Left cardiac atrium (tissue), 2 donors: ENCODE measurements around the gene SMIM3. TPM values are rescaled to one million over a fixed set of nuclear protein-coding genes. Genes with fewer than 3 reads are reported as not detected.

Source experiments
- total RNA-seq, 2 donors: library from RNA; stranded (reverse); fragmentation: NEBNext Ultra II Directional; extraction: Animal tissue kit (Norgen Biotek cat#: 25700); gene quantifications; one replicate each; pipeline ENCODE4 v1.2.1, GENCODE V29; 2021
- donor health status: DM: no; HTN: yes; CAD: no; lungs with severe emphysema.
- donor health status: DM: yes; HTN: yes; CAD: no.

Gene SMIM3
- total RNA-seq, 2 donors from 2014 or later: 27.9 to 37.8 TPM

Other genes with a start within 250 kb of the SMIM3 start
- 100 to 1,000 TPM; 503 to 769 TPM for gene SYNPO, start 138.1 kb upstream of the SMIM3 start, total RNA-seq
- gene MYOZ3, start 117.5 kb upstream of the SMIM3 start, total RNA-seq: 1 to 10 TPM; 2.9 to 3.0 TPM
- 10 to 100 TPM; 27.2 to 28.2 TPM for gene RBM22, start 77.7 kb upstream of the SMIM3 start, total RNA-seq
- gene DCTN4, start 19.7 kb upstream of the SMIM3 start, total RNA-seq: 10 to 100 TPM; 37.8 to 48.1 TPM
- gene IRGM, start 67.8 kb downstream of the SMIM3 start, total RNA-seq: not detected
- gene ZNF300, start 126.2 kb downstream of the SMIM3 start, total RNA-seq: 1 to 10 TPM; 1.2 to 2.0 TPM
- 1,000 to 10,000 TPM; 1,172 to 1,220 TPM for gene GPX3, start 241.8 kb downstream of the SMIM3 start, total RNA-seq